ENCODE measurements around the gene RABGAP1L. TPM values are rescaled to one million over a fixed set of nuclear protein-coding genes. Genes with fewer than 3 reads are reported as not detected.

The RABGAP1L gene
- total and polyA plus RNA-seq, 2 of the 8 experiments (the other 6 are each of a cell fraction or from before 2014, with no cell fraction given): 33.3 to 156 TPM

GRCh38 chr1:174791863-174792262 lies 632.5 kb downstream of the RABGAP1L start:
- no peaks in the 10 kb centered on the region for H3K79me2 ChIP-seq (ENCODE audit: control insufficient read depth in 1 of 2, insufficient read depth in 2 of 2, low read length in 2 of 2)
- no peak for DNase-seq (ENCODE audit: low read depth in 1 of 2, low spot score in 2 of 2)
- CTCF ChIA-PET (ENCODE audit: partially characterized antibody): interaction anchor here (0.6 to 2.1 kb wide), 5 partner anchors 9 to 207 kb away, joined by 3 to 5 read pairs (median 3); no protein-coding TSS in a partner anchor
- no peak overlapping the region for H4K8ac ChIP-seq (ENCODE audit: extremely low read depth, insufficient read depth, low read length)
- FAIRE-seq: no peak
- H3K9me3 ChIP-seq (ENCODE audit: insufficient read depth in 2 of 2, low read depth in 1 of 2, low read length in 1 of 2): no peaks in the 10 kb centered on the region
- WGBS, 2 experiments (ENCODE audit: extremely low coverage in 1 of 2, insufficient coverage in 1 of 2, insufficient read length in 1 of 2, insufficient replicate concordance in 2 of 2, low coverage in 1 of 2, low lambda C conversion rate in 2 of 2, missing lambda C conversion rate in 1 of 2): 93% methylated on average over 2 of the region's 2 CpGs; no CpG with 5 or more reads in 1 of the 2 experiments
- H2BK15ac ChIP-seq (ENCODE audit: low read length): no peak overlapping the region
- no peak overlapping the region for H2BK12ac ChIP-seq (ENCODE audit: low read depth, low read length)
- H3K27me3 ChIP-seq (replicated peaks in 1 of 4; ENCODE audit: control insufficient read depth in 3 of 4, extremely low read depth in 1 of 4, insufficient read depth in 3 of 4, low read length in 3 of 4): no peaks in the 10 kb centered on the region
- no peak overlapping the region for H2BK5ac ChIP-seq (ENCODE audit: low read depth, low read length)
- H3K9ac ChIP-seq (replicated peaks in 1 of 4; ENCODE audit: extremely low read depth in 1 of 4, low read depth in 3 of 4, low read length in 3 of 4): no peak overlapping the region; a peak in 1 of 7 replicates
- no peak overlapping the region for H3K27ac ChIP-seq (ENCODE audit: low read depth, low read length)
- no peak overlapping the region for H3K56ac ChIP-seq (replicated peaks; ENCODE audit: insufficient read length, low read depth, low read length)
- peaks cover 0 to 5% (median 0%) of the 10 kb centered on the region in 4 experiments; a peak in 2 of 7 replicates for H3K4me1 ChIP-seq (replicated peaks in 1 of 4; ENCODE audit: control insufficient read depth in 3 of 4, insufficient read depth in 4 of 4, low read length in 3 of 4)
- H3K79me1 ChIP-seq (ENCODE audit: low read depth, low read length): no peaks in the 10 kb centered on the region
- H3K4ac ChIP-seq (replicated peaks; ENCODE audit: insufficient read length, low read depth, low read length): no peak overlapping the region
- POLR2A ChIA-PET (ENCODE audit: partially characterized antibody): interaction anchor here (1.0 kb wide), 1 partner anchor 8 kb away, joined by 3 read pairs; no protein-coding TSS in a partner anchor
- H2BK120ac ChIP-seq (replicated peaks; ENCODE audit: low read depth, low read length): no peak overlapping the region
- H4K20me1 ChIP-seq (replicated peaks in 1 of 2; ENCODE audit: control insufficient read depth in 1 of 2, insufficient read depth in 2 of 2, low read length in 2 of 2): no peaks in the 10 kb centered on the region
- no peak overlapping the region for H3K4me3 ChIP-seq (ENCODE audit: extremely low read depth in 1 of 4, insufficient read depth in 2 of 4, low read depth in 3 of 4, low read length in 4 of 4)
- no peak overlapping the region for H4K5ac ChIP-seq (ENCODE audit: insufficient read length, low read depth, low read length)
- H2AK5ac ChIP-seq (ENCODE audit: low read depth, low read length): no peak overlapping the region
- H2AFZ ChIP-seq (ENCODE audit: low read length): no peak overlapping the region
- H2BK20ac ChIP-seq (ENCODE audit: low read length): no peak overlapping the region
- no peak overlapping the region for H4K91ac ChIP-seq (replicated peaks; ENCODE audit: insufficient read length, low read length)
- no peak overlapping the region for H3K14ac ChIP-seq (ENCODE audit: insufficient read length)
- H3K36me3 ChIP-seq (ENCODE audit: control insufficient read depth in 2 of 4, insufficient read depth in 4 of 4, low read length in 3 of 4): no peaks in the 10 kb centered on the region
- no peak overlapping the region for H3K23ac ChIP-seq (ENCODE audit: insufficient read length)
- H3K23me2 ChIP-seq (ENCODE audit: low read depth, low read length): no peaks in the 10 kb centered on the region; the same call in 1 of the 2 replicates
- H3K18ac ChIP-seq (ENCODE audit: extremely low read depth, low read length): no peak overlapping the region
- H3K4me2 ChIP-seq (ENCODE audit: insufficient read depth in 1 of 2, low read depth in 2 of 2, low read length in 2 of 2): no peak overlapping the region
- no peak for TF ChIP-seq KDM1A (IDR thresholded peaks at IDR 0.05; ENCODE audit: borderline replicate concordance, low read length)
- TF ChIP-seq CTBP2 (IDR thresholded peaks at IDR 0.05; ENCODE audit: borderline replicate concordance, insufficient read depth, insufficient read length, low read length): no peak
- TF ChIP-seq ASH2L (IDR thresholded peaks at IDR 0.05; ENCODE audit: low read length): no peak
- no peak for TF ChIP-seq POU5F1 (IDR thresholded peaks at IDR 0.05; ENCODE audit: low read depth, low read length)
- TF ChIP-seq, protein P1, sequence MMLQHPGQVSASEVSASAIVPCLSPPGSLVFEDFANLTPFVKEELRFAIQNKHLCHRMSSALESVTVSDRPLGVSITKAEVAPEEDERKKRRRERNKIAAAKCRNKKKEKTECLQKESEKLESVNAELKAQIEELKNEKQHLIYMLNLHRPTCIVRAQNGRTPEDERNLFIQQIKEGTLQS (IDR thresholded peaks at IDR 0.05; ENCODE audit: insufficient read depth, low read depth, low read length): no peak
- no peak for TF ChIP-seq SIRT6 (IDR thresholded peaks at IDR 0.05; ENCODE audit: low read length)
- no peak for TF ChIP-seq CREB1 (IDR thresholded peaks at IDR 0.05)
- no peak for TF ChIP-seq ZNF274 (IDR thresholded peaks at IDR 0.05; ENCODE audit: borderline replicate concordance, extremely low read depth, low read length)
- TF ChIP-seq TBP (IDR thresholded peaks at IDR 0.05; ENCODE audit: low read depth, low read length): no peak
- no peak for TF ChIP-seq EZH2 (IDR thresholded peaks at IDR 0.05; ENCODE audit: low read depth, low read length, severe bottlenecking)
- no peak for TF ChIP-seq RXRA (IDR thresholded peaks at IDR 0.05; ENCODE audit: insufficient read depth, low read depth, low read length)
- no peak for TF ChIP-seq NRF1 (IDR thresholded peaks at IDR 0.05; ENCODE audit: low read depth, low read length)
- TF ChIP-seq POLR2A (IDR thresholded peaks at IDR 0.05; ENCODE audit: control extremely low read depth in 1 of 2, low read depth in 2 of 2, low read length in 2 of 2): no peak
- no peak for TF ChIP-seq E2F6 (IDR thresholded peaks at IDR 0.05)

Data from H1 (cell line).